Measurements from ENCODE around the gene ADGRL2. TPM values are rescaled to one million over a fixed set of nuclear protein-coding genes. Genes with fewer than 3 reads are reported as not detected.

Gene ADGRL2
- total and polyA plus RNA-seq, 8 donors, result 5.6 to 21.6 (median 12.4) TPM

- no peak for FAIRE-seq
- intact Hi-C loops (cut with DNase I), result no loop called here
Measured at GRCh38 chr1:81799939-81800694, 617 bp upstream of the ADGRL2 start.

GRCh38 chr1:81801651-81802456, 1.1 kb downstream of the ADGRL2 start:
- Histone ChIP-seq H3K27ac (peak overlapping the region; percentile 76 to 99 (median 88)), H3K4me1 (peaks cover 0 to 20% (median 0%) of the 10 kb centered on the region in 3 donors), H3K9me3 (no peaks in the 10 kb centered on the region), H3K4me3 (peak overlapping the region; percentile 60 to 72 (median 69)), H3K36me3 (no peaks in the 10 kb centered on the region), H3K27me3 (peaks cover 0 to 7% (median 3%) of the 10 kb centered on the region in 4 donors)
- FAIRE-seq (no peak), DNase-seq (peak; percentile 14 to 72 (median 36)), ATAC-seq (peak; percentile 33 to 57 (median 56))
- 0 to 1% methylated on average over 91 to 93 of the region's 93 CpGs for WGBS, 2 donors
- no peak for TF ChIP-seq CTCF (IDR thresholded peaks at IDR 0.05)
- intact Hi-C loops (cut with DNase I), result no loop called here

More at GRCh38 chr1:81799939-81800694, 617 bp upstream of the ADGRL2 start:
- H3K36me3 ChIP-seq, result no peaks in the 10 kb centered on the region
- ATAC-seq (peak; percentile 12 to 23 (median 19)), DNase-seq (peak; percentile 31 to 64 (median 44))
- H3K27me3 ChIP-seq, result peaks cover 0 to 2% (median 0%) of the 10 kb centered on the region in 4 donors
- H3K27ac ChIP-seq, result peak overlapping the region; percentile 23 to 99 (median 88)
- H3K4me1 ChIP-seq, result peaks cover 0 to 11% (median 0%) of the 10 kb centered on the region in 3 donors
- 0 to 1% methylated on average over 44 of the region's 44 CpGs for WGBS, 2 donors
- peak overlapping the region; percentile 60 to 72 (median 69) for H3K4me3 ChIP-seq
- TF ChIP-seq CTCF (IDR thresholded peaks at IDR 0.05), result no peak
- H3K9me3 ChIP-seq, result no peaks in the 10 kb centered on the region

GRCh38 chr1:81802457-81802706, 1.6 kb downstream of the ADGRL2 start:
- H3K4me1 ChIP-seq, result peaks cover 0 to 20% (median 0%) of the 10 kb centered on the region in 3 donors
- peak overlapping the region in 3 of 4 donors; percentile 82 to 99 (median 95) for H3K27ac ChIP-seq
- H3K4me3 ChIP-seq, result peak overlapping the region; percentile 60 to 72 (median 69)
- no peak for TF ChIP-seq CTCF (IDR thresholded peaks at IDR 0.05)
- DNase-seq, result no peak
- no peaks in the 10 kb centered on the region for H3K9me3 ChIP-seq
- peaks cover 0 to 7% (median 3%) of the 10 kb centered on the region in 4 donors for H3K27me3 ChIP-seq
- intact Hi-C loops (cut with DNase I), result no loop called here
- no peak for ATAC-seq
- WGBS, 2 donors, result 0 to 1% methylated on average over 17 of the region's 17 CpGs
- H3K36me3 ChIP-seq, result no peaks in the 10 kb centered on the region
- no peak for FAIRE-seq

- 1% methylated on average over 52 to 55 of the region's 55 CpGs for WGBS, 2 donors
- intact Hi-C loops (cut with DNase I), result no loop called here
Measured at GRCh38 chr1:81802707-81803430, 2.1 kb downstream of the ADGRL2 start.

More at GRCh38 chr1:81802707-81803430, 2.1 kb downstream of the ADGRL2 start:
- Histone ChIP-seq H3K36me3 (no peaks in the 10 kb centered on the region), H3K27me3 (peaks cover 0 to 7% (median 3%) of the 10 kb centered on the region in 4 donors), H3K4me1 (peaks cover 0 to 20% (median 0%) of the 10 kb centered on the region in 3 donors), H3K4me3 (peak overlapping the region; percentile 60 to 72 (median 69)), H3K9me3 (no peaks in the 10 kb centered on the region), H3K27ac (peak overlapping the region in 3 of 4 donors; percentile 82 to 99 (median 95))
- TF ChIP-seq CTCF (IDR thresholded peaks at IDR 0.05), result peak in 3 of 4 donors; percentile 14 to 36 (median 23)
- ATAC-seq (peak; percentile 57 to 82 (median 76)), DNase-seq (peak; percentile 56 to 89 (median 70)), FAIRE-seq (no peak)

All from pancreas (tissue), 10 donors.